ENCODE measurements around the gene MFAP2.

Gene MFAP2

GRCh38 chr1:17008208-17008855 lies 27.9 kb upstream of the MFAP2 start:
- no peak for FAIRE-seq

DNA sequence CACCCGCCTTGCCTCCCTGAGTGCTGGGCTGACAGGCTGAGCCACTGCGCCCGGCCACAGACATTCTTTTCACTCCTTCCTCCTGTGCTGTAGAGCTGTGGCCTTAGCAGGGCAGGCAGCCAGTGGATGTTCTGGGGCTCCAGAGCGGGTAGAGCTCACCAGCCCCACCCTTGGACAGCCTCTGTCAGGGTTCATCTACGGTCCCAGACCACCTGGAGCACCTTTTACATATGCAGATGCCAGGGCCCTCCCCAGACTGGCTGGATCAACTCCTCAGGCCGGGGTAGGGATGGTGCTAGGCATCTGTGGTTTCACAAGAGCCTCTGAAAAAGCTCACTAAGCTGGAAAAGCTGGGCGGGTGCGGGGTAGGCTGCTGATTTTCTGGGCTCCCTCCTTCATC lies 26.7 kb upstream of the MFAP2 start:
- DNase-seq (ENCODE audit: insufficient read length, low spot score) (no peak), FAIRE-seq (no peak)

More at GRCh38 chr1:17008208-17008855, 27.9 kb upstream of the MFAP2 start:
- no peak for DNase-seq (ENCODE audit: insufficient read length, low spot score)

GRCh38 chr1:17005365-17005740 lies 24.9 kb upstream of the MFAP2 start:
- FAIRE-seq (no peak), DNase-seq (ENCODE audit: insufficient read length, low spot score) (no peak)

GRCh38 chr1:17004466-17005364 lies 24.3 kb upstream of the MFAP2 start:
- DNase-seq (ENCODE audit: insufficient read length, low spot score) = no peak

GRCh38 chr1:17002524-17002902 lies 22.1 kb upstream of the MFAP2 start:
- FAIRE-seq (no peak), DNase-seq (ENCODE audit: insufficient read length, low spot score) (no peak)

More at GRCh38 chr1:17004466-17005364, 24.3 kb upstream of the MFAP2 start:
- no peak for FAIRE-seq

DNA sequence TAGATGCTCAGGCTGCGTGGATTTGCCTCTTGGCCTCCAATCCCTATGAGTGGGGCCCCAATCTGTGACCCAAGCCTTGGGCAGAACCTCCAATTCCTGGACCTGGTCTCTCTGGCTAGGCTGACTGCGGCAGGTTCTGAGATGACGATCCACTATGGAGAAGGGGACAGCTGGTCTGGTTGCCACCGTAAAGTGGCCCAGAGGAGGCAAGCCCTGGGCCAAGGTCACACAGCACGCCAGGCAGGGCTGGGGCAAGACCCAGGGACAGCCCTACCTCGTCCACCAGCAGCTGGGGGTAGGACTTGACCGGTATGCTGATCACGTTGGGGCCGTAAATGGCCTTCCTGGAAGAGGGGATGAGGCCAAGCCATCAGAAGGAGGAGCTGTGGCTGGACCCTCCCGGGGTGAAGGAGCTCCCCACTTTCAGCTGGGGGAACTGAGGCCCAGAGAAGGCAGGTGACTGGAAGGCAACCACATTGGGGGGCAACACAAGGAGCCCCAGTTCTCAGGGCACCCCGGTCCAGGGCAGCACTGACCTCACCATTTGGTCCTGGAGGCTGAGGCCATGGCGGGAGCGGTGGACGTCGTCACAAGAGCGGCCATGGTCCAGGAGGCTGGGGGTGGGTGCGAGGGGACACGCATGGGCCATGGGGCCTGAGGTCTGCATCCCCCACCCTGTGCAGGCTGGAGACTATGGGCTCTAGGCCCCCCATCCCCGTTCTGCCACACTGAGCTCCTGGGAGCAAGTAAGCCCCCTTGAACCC lies 21.5 kb upstream of the MFAP2 start:
- FAIRE-seq (no peak), DNase-seq (ENCODE audit: insufficient read length, low spot score) (no peak)

DNA sequence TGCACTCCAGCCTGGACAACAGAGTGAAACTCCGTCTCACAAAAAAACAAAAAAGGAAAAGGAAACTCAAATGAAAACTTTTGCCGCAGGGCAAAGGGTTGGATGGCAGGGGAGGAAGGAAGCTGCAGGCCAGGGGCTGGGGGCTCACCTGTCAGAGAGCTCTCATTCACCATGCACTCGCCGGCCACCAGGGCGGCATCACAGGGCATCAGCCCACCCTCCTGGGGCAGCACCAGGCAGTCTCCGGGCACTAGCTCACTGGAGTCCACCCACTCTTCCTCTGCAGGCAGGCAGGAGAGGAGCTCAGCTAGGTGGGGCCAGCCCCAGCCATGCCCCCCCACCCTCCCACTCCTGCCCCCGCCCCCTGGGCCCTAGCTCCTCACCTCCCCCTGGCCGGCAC lies 19.4 kb upstream of the MFAP2 start:
- DNase-seq (ENCODE audit: insufficient read length, low spot score) = no peak
- FAIRE-seq = no peak

DNA sequence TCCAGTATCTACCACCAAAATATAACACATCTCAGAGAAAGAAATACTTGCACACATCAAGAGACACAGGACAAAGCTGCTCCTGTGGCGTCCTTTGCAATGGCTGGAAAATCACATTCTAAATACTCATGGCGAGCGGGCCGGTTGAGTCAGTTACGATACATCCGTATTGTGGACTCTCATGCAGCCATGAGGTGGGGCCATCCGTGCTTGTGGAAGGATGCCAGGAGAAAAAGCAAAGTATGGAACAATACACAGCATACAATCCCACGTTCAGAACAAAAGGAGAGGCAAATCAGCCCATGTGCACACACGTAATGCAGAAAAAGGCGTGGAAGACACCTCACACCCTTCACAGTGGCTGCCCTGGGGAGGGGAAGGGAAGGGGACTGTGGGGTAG lies 18.2 kb upstream of the MFAP2 start:
- no peak for DNase-seq (ENCODE audit: insufficient read length, low spot score)
- no peak for FAIRE-seq

DNA sequence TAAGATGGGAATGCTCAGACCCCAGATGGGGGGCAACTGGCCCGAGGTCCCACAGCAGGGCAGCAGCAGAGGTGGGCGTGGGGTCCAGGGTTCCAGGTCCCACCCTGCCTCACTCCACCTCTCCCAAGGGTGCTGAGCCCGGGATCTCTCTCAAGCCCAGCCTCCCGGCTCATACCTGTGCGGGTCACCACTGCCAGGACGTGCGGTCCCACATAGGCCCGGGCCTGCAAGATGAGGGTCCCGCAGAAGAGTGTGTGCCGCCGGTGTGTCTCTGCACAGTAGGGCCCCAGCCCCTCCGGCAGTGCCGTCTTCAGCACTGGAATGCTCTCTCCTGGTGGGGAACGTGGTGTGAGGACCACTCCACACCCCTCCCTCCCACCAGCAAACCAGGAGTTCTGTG lies 16.4 kb upstream of the MFAP2 start:
- FAIRE-seq (no peak), DNase-seq (ENCODE audit: insufficient read length, low spot score) (no peak)

DNA sequence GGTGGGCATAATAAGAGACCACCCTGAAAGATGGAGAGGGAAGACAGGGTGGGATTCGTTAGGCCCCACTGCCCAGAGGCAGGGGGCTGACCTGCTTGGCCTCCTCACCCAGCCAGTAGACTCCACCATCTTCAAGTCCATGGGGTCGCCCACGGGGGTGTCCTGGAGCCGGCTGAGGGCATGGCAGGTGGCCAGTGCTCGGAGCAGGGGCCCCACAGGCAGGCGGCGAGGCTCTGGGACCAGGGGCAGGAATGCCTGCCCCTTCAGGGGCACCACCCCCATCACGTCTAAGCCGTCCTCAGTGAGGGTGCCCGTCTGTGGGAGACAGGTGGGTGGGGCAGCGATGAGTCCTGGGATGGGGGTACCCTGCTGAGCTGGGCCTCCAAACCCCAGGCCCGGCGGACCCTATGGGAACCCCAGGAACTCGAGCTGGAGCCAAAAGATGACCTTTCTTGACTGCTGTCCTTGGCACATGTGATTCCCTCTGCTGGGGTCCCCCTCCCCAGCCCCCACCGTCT lies 13.2 kb upstream of the MFAP2 start:
- DNase-seq (ENCODE audit: insufficient read length, low spot score) = no peak
- no peak for FAIRE-seq

DNA sequence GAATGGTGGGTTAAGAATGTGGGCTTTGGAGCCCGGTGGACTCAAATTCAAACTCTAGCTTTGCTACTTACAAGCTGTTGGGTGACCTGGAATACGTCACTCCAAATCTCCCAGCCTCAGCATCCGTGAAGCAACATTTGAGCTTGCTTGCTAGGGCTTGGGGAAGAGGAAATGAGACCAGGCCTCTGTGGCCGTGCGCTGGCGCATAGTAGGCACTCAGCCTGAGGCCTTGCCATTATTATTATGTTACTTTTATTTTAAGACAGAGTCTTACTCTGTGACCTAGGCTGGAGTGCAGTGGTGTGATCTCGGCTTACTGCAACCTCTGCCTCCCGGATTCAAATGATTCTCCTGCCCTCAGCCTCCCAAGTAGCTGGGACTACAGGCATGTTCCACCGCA lies 12.3 kb upstream of the MFAP2 start:
- DNase-seq (ENCODE audit: insufficient read length, low spot score) = no peak
- no peak for FAIRE-seq

- FAIRE-seq = no peak
- DNase-seq (ENCODE audit: insufficient read length, low spot score) = no peak
Observed at GRCh38 chr1:16992102-16992501, 11.7 kb upstream of the MFAP2 start.

- FAIRE-seq (no peak), DNase-seq (ENCODE audit: insufficient read length, low spot score) (no peak)
Observed at GRCh38 chr1:16991571-16991970, 11.2 kb upstream of the MFAP2 start.

- FAIRE-seq (no peak), DNase-seq (ENCODE audit: insufficient read length, low spot score) (no peak)
Observed at GRCh38 chr1:16989676-16990391, 9.4 kb upstream of the MFAP2 start.

GRCh38 chr1:16988210-16988609 lies 7.8 kb upstream of the MFAP2 start:
- FAIRE-seq (no peak), DNase-seq (ENCODE audit: insufficient read length, low spot score) (no peak)

DNA sequence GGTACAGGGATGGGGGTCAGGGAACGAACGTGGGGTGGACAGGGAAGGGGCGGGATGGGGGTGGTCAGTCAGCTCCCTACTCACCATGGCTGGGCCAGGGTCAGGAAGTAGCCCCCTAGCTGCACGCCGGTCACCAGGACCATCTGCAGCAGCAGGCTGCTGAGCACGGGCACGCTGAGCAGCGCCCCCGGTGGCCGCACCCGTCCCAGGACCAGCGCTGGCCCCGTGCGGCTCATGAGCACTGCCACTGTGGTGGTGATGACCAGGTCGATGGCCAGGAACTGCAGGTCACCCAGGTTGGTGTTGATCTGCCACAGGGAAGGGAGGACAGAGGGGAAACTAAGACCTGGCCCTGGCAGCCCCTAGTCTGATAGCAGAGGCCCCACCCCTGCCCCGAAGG lies 6.5 kb upstream of the MFAP2 start:
- DNase-seq (ENCODE audit: insufficient read length, low spot score) (no peak), FAIRE-seq (no peak)

DNA sequence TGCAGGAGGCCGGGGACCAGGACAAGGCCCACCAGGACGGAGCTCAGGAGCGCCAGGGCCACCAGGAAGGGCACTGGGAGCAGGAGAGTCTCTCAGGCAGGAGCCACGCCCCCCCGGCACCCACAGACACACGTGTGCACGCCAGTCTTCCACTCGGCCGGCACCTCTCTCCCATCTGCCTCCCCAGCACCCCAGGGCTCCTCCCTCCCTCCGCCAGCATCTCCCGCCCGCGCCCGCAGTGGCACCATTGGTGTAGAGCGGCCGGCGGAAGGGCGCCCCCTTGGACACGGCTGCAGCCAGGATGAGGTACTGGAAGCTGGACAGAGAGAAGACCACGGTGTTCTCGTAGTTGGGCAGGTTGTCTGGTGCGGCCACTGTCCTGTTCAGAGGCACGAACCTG lies 6.1 kb upstream of the MFAP2 start:
- FAIRE-seq = no peak
- no peak for DNase-seq (ENCODE audit: insufficient read length, low spot score)

DNA sequence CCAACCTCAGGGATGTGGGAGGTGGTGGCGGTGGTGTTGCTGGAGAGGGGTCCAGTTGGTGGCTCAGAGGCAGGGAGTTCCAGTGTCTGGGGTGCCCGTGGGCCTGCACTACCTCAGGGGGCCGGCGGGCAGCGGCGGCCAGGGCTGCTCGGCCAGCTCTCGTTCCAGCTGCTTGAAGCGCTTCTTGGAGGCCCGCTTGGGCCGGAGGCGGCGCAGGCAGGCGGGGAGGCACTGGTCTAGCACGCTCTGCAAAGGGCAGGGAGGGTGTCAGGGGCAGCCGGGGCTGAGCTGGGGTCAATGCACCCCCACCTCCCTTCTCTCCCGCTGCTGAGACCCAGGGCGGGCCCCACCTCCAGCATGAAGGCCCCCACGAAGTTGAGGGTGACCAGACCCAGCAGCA lies 5.7 kb upstream of the MFAP2 start:
- no peak for DNase-seq (ENCODE audit: insufficient read length, low spot score)
- no peak for FAIRE-seq

GRCh38 chr1:16984717-16985116 lies 4.3 kb upstream of the MFAP2 start:
- FAIRE-seq (no peak), DNase-seq (ENCODE audit: insufficient read length, low spot score) (no peak)

- no peak for FAIRE-seq
- no peak for DNase-seq (ENCODE audit: insufficient read length, low spot score)
Observed at GRCh38 chr1:16983649-16984048, 3.2 kb upstream of the MFAP2 start.

DNA sequence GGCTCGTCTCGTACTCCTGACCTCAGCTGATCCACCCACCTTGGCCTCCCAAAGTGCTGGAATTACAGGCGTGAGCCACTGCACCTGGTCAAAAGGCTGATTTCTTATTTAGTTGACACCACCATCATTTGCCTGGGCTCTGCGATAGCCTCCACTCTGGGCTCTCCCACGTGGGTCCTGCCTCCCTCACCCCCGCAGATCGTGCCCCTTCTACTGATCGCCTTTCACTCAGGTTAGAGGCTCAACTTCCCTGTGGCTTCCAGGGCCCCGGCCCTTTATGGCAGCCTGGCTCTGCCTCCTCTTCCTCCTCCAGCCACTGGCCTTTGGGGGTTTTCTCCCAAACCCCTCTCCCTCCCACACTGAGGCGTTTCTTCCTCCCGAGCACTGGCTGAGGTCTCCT lies 2.5 kb upstream of the MFAP2 start:
- no peak for DNase-seq (ENCODE audit: insufficient read length, low spot score)
- no peak for FAIRE-seq
